Dermis microvascular lymphatic vessel endothelial cell (primary cell): ENCODE measurements around the gene SMCO2. TPM values are rescaled to one million over a fixed set of nuclear protein-coding genes. Genes with fewer than 3 reads are reported as not detected.
A peak's percentile ranks its signal among the peaks of the same experiment; 100 is the strongest.

Source experiments
- DNase-seq, 2 donors: peaks; one replicate each; pipeline versions ENCODE4 v3.0.0 to v3.0.0-alpha.2; 2010; ENCODE audit warnings: low read depth in 2 of 2
- total RNA-seq: library from RNA; depleted of rRNA; stranded (reverse); fragments of >200 nt; gene quantifications from 2 replicates; pipeline ENCODE4 v1.2.1, GENCODE V29; 2014

The SMCO2 gene
- total RNA-seq, 1 donor from 2014 or later = 0.13 TPM

- no peak for DNase-seq
These were observed 52.8 kb downstream of the SMCO2 start for GRCh38 chr12:27499377-27499776.

- peak in 1 of 2 donors; percentile 69 for DNase-seq
These were observed 54.0 kb downstream of the SMCO2 start for GRCh38 chr12:27500546-27500945.

- DNase-seq = no peak
These were observed 55.5 kb downstream of the SMCO2 start for GRCh38 chr12:27502021-27502435.

GRCh38 chr12:27504507-27504906 lies 58.0 kb downstream of the SMCO2 start:
- peak in 1 of 2 donors; percentile 71 for DNase-seq

GRCh38 chr12:27505109-27505508 lies 58.6 kb downstream of the SMCO2 start:
- DNase-seq = no peak

GRCh38 chr12:27505761-27506160 lies 59.2 kb downstream of the SMCO2 start:
- DNase-seq = peak in 1 of 2 donors; percentile 48

- DNase-seq = no peak
These were observed 60.2 kb downstream of the SMCO2 start for GRCh38 chr12:27506645-27507189.

- DNase-seq = no peak
These were observed 62.3 kb downstream of the SMCO2 start for GRCh38 chr12:27508736-27509431.

GRCh38 chr12:27511031-27511722 lies 64.6 kb downstream of the SMCO2 start:
- no peak for DNase-seq

GRCh38 chr12:27511723-27512045 lies 65.1 kb downstream of the SMCO2 start:
- DNase-seq = no peak

GRCh38 chr12:27513155-27513824 lies 66.8 kb downstream of the SMCO2 start:
- no peak for DNase-seq

GRCh38 chr12:27515671-27516070 lies 69.1 kb downstream of the SMCO2 start:
- no peak for DNase-seq

GRCh38 chr12:27516625-27517024 lies 70.1 kb downstream of the SMCO2 start:
- no peak for DNase-seq

GRCh38 chr12:27517546-27517945 lies 71.0 kb downstream of the SMCO2 start:
- no peak for DNase-seq

- DNase-seq = no peak
These were observed 71.6 kb downstream of the SMCO2 start for GRCh38 chr12:27517961-27518665.

GRCh38 chr12:27521066-27521465 lies 74.5 kb downstream of the SMCO2 start:
- peak; percentile 81 to 87 for DNase-seq

GRCh38 chr12:27521981-27522380 lies 75.4 kb downstream of the SMCO2 start:
- DNase-seq = no peak

GRCh38 chr12:27523305-27523641 lies 76.7 kb downstream of the SMCO2 start:
- DNase-seq = no peak

- DNase-seq = peak; percentile 96 to 99
These were observed 77.3 kb downstream of the SMCO2 start, which contains the start of gene PPFIBP1 for GRCh38 chr12:27523642-27524493. Gene PPFIBP1, plus strand, starts transcription at chr12:27524206. Its CDS starts 109,191 bp downstream, at chr12:27633397.

- DNase-seq = no peak
These were observed 77.9 kb downstream of the SMCO2 start for GRCh38 chr12:27524494-27524835.
